ENCODE data around the gene RPL15. TPM values are rescaled to one million over a fixed set of nuclear protein-coding genes. Genes with fewer than 3 reads are reported as not detected.

The RPL15 gene
- total RNA-seq, 2 donors from 2014 or later = 2,011 to 2,129 TPM

GRCh38 chr3:23964537-23965235, 47.8 kb downstream of the RPL15 start:
- Histone ChIP-seq H3K36me3 (ENCODE audit: control insufficient read depth, insufficient read depth, low read length) (peaks cover 57% of the 10 kb centered on the region), H3K9ac (ENCODE audit: extremely low read depth, low read length, poor library complexity, severe bottlenecking) (no peak overlapping the region), H3K4me1 (ENCODE audit: control insufficient read depth, insufficient read depth, low read length) (no peaks in the 10 kb centered on the region), H3K27ac (ENCODE audit: low read depth, low read length) (no peak overlapping the region), H3K4me3 (ENCODE audit: low read length) (no peak overlapping the region), H3K27me3 (ENCODE audit: control insufficient read depth, insufficient read depth, low read length, poor library complexity, severe bottlenecking) (no peaks in the 10 kb centered on the region), H3K9me3 (ENCODE audit: control insufficient read depth, low read length) (no peaks in the 10 kb centered on the region)
- Mint-ChIP-seq H3K4me3 (no peak overlapping the region), H3K4me1 (peaks cover 6% of the 10 kb centered on the region), H3K9me3 (no peaks in the 10 kb centered on the region), H3K36me3 (ENCODE audit: low read depth) (peaks cover 58% of the 10 kb centered on the region), H3K27ac (no peak overlapping the region), H3K27me3 (ENCODE audit: insufficient read depth) (no peaks in the 10 kb centered on the region)
- no peak for TF ChIP-seq CTCF (conservative IDR thresholded peaks at IDR 0.05)
- DNase-seq = no peak
- WGBS, 2 experiments (ENCODE audit: insufficient coverage in 1 of 2, insufficient read length in 1 of 2) = 95 to 100% methylated on average over 2 to 3 of the region's 3 CpGs

DNA sequence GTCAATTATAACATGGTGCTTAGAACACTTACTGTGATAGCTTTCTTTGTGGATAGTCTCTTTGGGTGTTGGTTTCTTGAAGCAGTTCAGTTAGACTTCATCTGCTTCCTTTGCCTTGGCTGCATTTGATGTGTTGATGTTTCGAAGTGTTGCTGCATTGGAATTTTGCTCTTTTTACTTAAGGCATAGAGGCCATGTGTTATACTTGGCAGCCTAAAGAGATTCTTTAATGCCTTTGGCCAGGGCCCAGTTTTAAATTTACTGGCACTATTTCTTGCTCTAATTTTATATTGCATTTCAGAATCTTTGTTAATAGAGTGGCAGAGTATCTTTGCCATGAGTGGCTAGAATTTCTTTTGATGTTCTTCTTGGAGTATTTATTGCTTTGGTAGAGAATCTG, 49.4 kb downstream of the RPL15 start:
- no peak for TF ChIP-seq CTCF (conservative IDR thresholded peaks at IDR 0.05)
- Mint-ChIP-seq H3K27ac (no peak overlapping the region), H3K36me3 (ENCODE audit: low read depth) (peaks cover 51% of the 10 kb centered on the region), H3K9me3 (no peaks in the 10 kb centered on the region), H3K27me3 (ENCODE audit: insufficient read depth) (no peaks in the 10 kb centered on the region), H3K4me3 (no peak overlapping the region), H3K4me1 (no peaks in the 10 kb centered on the region)
- no peaks in the 10 kb centered on the region for H3K4me1 ChIP-seq (ENCODE audit: control insufficient read depth, insufficient read depth, low read length)
- H3K9ac ChIP-seq (ENCODE audit: extremely low read depth, low read length, poor library complexity, severe bottlenecking) = no peak overlapping the region
- DNase-seq = no peak
- WGBS, 2 experiments (ENCODE audit: insufficient coverage in 1 of 2, insufficient read length in 1 of 2) = 90 to 100% methylated on average over 1 of the region's 1 CpG
- no peak overlapping the region for H3K27ac ChIP-seq (ENCODE audit: low read depth, low read length)
- no peak overlapping the region for H3K4me3 ChIP-seq (ENCODE audit: low read length)
- H3K27me3 ChIP-seq (ENCODE audit: control insufficient read depth, insufficient read depth, low read length, poor library complexity, severe bottlenecking) = no peaks in the 10 kb centered on the region
- H3K9me3 ChIP-seq (ENCODE audit: control insufficient read depth, low read length) = no peaks in the 10 kb centered on the region
- H3K36me3 ChIP-seq (ENCODE audit: control insufficient read depth, insufficient read depth, low read length) = peaks cover 61% of the 10 kb centered on the region

DNA sequence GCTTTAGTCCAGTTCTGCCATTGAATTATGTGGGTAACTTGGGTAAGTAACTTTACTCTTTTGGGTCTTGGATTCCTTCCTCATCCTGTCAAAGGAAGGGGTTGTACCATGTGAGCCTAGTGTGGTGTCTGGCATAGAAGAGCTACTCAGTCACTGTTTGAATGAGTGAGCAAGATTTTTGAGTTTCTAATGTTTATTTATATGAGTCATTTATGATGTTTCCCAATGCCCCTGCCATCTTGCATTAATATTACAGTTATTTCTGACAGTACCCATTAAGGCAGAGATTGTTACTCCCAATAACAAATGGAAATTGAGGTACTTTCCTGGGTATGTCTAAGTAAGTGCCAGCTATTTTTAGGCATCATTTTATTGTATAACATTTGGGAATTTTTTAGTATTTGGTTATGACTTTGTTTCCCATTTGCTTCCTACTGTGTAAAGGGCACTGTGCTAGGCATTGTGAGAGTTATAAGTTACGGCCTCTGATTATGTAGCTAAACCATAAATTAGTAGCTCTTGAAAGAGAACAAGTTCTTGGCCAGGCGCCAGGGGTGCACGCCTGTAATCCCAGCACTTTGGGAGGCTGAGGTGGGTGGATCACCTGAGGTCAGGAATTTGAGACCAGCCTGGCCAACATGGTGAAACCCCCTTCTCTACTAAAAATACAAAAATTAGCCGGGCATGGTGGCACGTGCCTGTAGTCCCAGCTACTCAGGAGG, 51.7 kb downstream of the RPL15 start:
- Histone ChIP-seq H3K9ac (ENCODE audit: extremely low read depth, low read length, poor library complexity, severe bottlenecking) (no peak overlapping the region), H3K4me3 (ENCODE audit: low read length) (no peak overlapping the region), H3K36me3 (ENCODE audit: control insufficient read depth, insufficient read depth, low read length) (peaks cover 46% of the 10 kb centered on the region), H3K4me1 (ENCODE audit: control insufficient read depth, insufficient read depth, low read length) (no peaks in the 10 kb centered on the region), H3K27ac (ENCODE audit: low read depth, low read length) (no peak overlapping the region), H3K27me3 (ENCODE audit: control insufficient read depth, insufficient read depth, low read length, poor library complexity, severe bottlenecking) (no peaks in the 10 kb centered on the region), H3K9me3 (ENCODE audit: control insufficient read depth, low read length) (no peaks in the 10 kb centered on the region)
- TF ChIP-seq CTCF (conservative IDR thresholded peaks at IDR 0.05) = no peak
- Mint-ChIP-seq H3K27ac (no peak overlapping the region), H3K4me1 (peaks cover 9% of the 10 kb centered on the region), H3K9me3 (no peaks in the 10 kb centered on the region), H3K4me3 (no peak overlapping the region), H3K36me3 (ENCODE audit: low read depth) (peaks cover 34% of the 10 kb centered on the region), H3K27me3 (ENCODE audit: insufficient read depth) (no peaks in the 10 kb centered on the region)
- DNase-seq = no peak
- 95 to 96% methylated on average over 3 to 5 of the region's 5 CpGs for WGBS, 2 experiments (ENCODE audit: insufficient coverage in 1 of 2, insufficient read length in 1 of 2)
